IPS DF 6.9 (cell line): ENCODE data around the gene FAM216B.

Source experiments
- DNase-seq: peaks from one replicate; pipeline ENCODE4 v3.0.0-alpha.2; 2013; ENCODE audit warnings: low read depth, low spot score
- H3K27ac ChIP-seq: one replicate; pipeline ENCODE4 v1.5.1; 2013; ENCODE audit warnings: low read length, control low read depth
- H3K27me3 ChIP-seq: 2 replicates; pipeline ENCODE4 v1.6.1; 2013; ENCODE audit warnings: mild to moderate bottlenecking, low read length; ENCODE audit not compliant: control insufficient read depth, insufficient read depth
- H3K36me3 ChIP-seq: 2 replicates; pipeline ENCODE4 v1.6.1; 2013; ENCODE audit warnings: low read length; ENCODE audit not compliant: control insufficient read depth, insufficient read depth
- H3K4me1 ChIP-seq: 2 replicates; pipeline ENCODE4 v1.6.1; 2013; ENCODE audit warnings: low read length; ENCODE audit not compliant: control insufficient read depth, insufficient read depth
- H3K4me3 ChIP-seq: 2 replicates; pipeline ENCODE4 v1.5.1; 2013; ENCODE audit warnings: mild to moderate bottlenecking, low read length
- H3K9me3 ChIP-seq: 2 replicates; pipeline ENCODE4 v1.6.1; 2013; ENCODE audit warnings: low read length, inconsistent platforms; ENCODE audit not compliant: control insufficient read depth, insufficient read depth
- WGBS: extraction: QIAGEN DNeasy Blood & Tissue Kit; methylation state at CpG from one replicate; pipeline ENCODE4 v1.1.7; 2013; ENCODE audit warnings: mixed read lengths, missing lambda C conversion rate; ENCODE audit not compliant: insufficient read length, insufficient coverage; 5-methylcytosine and 5-hydroxymethylcytosine counted together

FAM216B gene

DNA sequence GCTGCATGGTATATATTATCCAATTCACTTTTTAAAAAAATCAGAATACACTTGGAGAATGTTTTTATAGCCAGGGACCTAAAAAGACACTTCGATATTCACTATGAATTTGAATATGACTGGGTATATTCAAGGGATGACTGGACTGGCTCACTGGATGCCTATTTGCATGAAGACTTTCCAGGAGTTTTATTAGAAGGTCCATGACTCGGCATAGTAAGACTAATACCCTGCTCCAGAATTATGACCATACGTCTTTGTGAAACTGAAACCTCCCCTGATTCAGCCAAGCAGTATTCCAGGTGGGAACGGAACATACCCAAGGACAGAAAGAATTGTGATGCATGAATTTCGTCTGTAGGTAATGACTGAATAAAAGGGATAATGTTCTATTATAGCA, 3.9 kb upstream of the FAM216B start:
- no peaks in the 10 kb centered on the region for H3K36me3 ChIP-seq
- DNase-seq = no peak
- no CpG with 5 or more reads among the region's 5 CpGs for WGBS
- no peaks in the 10 kb centered on the region for H3K27me3 ChIP-seq
- no peak overlapping the region for H3K27ac ChIP-seq
- H3K9me3 ChIP-seq = no peaks in the 10 kb centered on the region
- H3K4me1 ChIP-seq = no peaks in the 10 kb centered on the region
- no peak overlapping the region for H3K4me3 ChIP-seq

DNA sequence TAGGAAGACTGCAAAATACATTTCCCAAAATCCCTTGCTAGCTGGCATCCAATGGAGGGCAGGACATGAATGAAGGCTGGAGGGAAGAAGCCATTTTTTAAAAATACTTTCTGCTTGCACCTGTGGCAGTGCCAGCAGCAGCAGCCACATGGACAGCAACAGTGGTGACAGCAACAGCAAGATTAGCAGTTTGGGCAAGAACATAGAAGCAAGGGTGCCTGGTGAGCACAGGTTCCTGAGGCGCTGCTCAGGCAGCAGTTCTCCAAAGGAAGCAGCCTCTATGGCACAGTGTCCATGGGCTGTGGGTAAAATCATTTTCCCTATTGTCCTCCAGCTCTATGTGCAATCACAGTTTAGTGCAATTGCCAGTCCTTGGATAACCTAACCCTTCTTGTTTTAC, 1.3 kb upstream of the FAM216B start:
- H3K27ac ChIP-seq = no peak overlapping the region
- H3K27me3 ChIP-seq = no peaks in the 10 kb centered on the region
- no peak for DNase-seq
- no peaks in the 10 kb centered on the region for H3K36me3 ChIP-seq
- H3K4me3 ChIP-seq = no peak overlapping the region
- no peaks in the 10 kb centered on the region for H3K9me3 ChIP-seq
- H3K4me1 ChIP-seq = no peaks in the 10 kb centered on the region
- no CpG with 5 or more reads among the region's 1 CpG for WGBS

DNA sequence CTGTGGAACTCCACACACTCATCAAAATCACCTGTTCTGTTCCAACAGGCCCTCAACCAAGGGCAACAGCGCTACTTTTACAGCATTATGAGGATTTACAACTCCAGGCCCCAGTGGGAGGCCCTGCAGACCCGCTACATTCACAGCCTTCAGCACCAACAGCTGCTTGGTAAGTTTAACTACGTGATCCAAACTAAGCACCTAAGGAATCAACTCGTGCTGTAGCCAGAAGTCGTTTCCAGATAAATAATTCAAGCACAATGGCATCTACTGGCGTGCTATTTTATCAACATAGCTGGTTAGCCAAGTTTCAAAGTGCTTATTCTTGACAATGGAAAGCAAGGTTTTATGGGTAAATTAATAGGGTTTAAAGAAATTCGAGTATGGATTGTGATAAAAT, 5.3 kb downstream of the FAM216B start:
- DNase-seq = no peak
- Histone ChIP-seq H3K4me1 (no peaks in the 10 kb centered on the region), H3K36me3 (no peaks in the 10 kb centered on the region), H3K27ac (no peak overlapping the region), H3K4me3 (no peak overlapping the region), H3K27me3 (no peaks in the 10 kb centered on the region), H3K9me3 (no peaks in the 10 kb centered on the region)
- WGBS = 100% methylated on average over 1 of the region's 7 CpGs

DNA sequence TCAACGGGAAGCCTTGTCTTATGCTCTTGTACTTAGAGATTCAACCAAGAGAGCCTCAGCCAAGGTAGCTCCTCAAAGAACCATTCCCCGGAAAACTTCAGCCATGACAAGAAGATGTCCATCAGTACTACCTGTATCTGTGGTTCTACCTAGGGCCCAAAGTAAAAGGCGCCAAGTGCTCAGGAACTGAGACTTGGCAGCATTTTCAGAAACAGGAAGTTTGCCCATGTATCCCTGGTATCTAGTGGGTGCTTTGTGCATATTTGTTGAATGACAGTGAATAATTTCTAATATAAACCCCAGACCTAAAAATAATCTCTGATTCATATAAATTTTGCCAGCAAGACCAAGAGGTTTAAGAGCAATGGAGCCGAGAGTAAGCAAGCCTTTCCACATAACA, 7.2 kb downstream of the FAM216B start:
- no CpG with 5 or more reads among the region's 4 CpGs for WGBS
- Histone ChIP-seq H3K9me3 (no peaks in the 10 kb centered on the region), H3K27ac (no peak overlapping the region), H3K4me1 (no peaks in the 10 kb centered on the region), H3K27me3 (no peaks in the 10 kb centered on the region), H3K36me3 (no peaks in the 10 kb centered on the region), H3K4me3 (no peak overlapping the region)
- no peak for DNase-seq

DNA sequence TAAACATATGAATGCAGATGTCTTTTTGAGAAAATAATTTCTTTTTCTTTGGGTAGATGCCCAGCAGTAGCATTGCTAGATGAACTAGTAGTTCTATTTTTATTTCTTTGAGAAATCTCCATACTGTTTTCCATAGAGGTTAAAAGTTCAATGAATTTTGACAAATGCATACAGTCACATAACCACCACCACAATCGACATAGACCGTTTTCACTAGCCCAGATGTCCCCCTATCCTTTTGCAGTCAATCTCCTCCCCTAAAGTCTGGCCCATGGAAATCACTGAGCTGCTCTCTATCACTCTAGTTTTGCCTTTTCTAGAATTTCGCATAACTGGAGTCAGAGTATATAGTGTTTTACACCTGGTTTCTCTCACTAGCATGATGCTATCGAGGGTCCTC, 10.8 kb downstream of the FAM216B start:
- Histone ChIP-seq H3K4me3 (no peak overlapping the region), H3K27ac (no peak overlapping the region), H3K27me3 (no peaks in the 10 kb centered on the region), H3K36me3 (no peaks in the 10 kb centered on the region), H3K9me3 (no peaks in the 10 kb centered on the region), H3K4me1 (no peaks in the 10 kb centered on the region)
- no CpG with 5 or more reads among the region's 4 CpGs for WGBS
- DNase-seq = no peak

DNA sequence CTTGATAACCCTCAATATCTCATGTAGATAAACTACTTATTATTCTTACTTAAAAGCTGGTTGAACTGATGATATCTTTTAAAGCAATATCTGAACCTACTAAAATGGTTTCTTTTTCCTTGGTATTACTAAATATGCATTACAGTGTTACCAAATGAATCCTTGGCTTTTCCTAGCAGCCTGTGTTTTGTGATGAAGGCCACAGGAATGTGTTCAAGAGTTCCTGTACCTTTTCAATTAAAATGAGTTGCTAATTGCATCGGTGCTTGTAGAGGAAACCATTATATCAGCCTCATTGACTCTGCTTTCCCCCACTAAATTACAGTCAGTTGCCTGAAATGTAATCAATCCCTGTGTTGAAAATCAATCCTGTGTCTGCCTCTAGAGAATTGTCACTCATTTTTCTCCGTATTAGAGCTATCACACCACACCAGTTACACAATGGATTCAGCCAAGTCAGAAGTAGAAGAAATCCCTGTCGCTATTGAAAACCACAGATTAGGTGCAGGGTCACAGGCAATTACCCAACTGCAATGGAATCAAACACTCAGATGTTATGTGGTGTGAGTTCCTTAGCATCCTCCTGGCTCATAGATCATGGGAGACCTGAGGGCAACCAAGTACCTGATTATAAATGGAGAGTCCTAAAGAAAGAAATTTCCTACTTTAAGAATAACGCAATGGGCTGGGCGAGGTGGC, 13.3 kb downstream of the FAM216B start:
- no peak overlapping the region for H3K4me3 ChIP-seq
- no peaks in the 10 kb centered on the region for H3K27me3 ChIP-seq
- no peak for DNase-seq
- H3K36me3 ChIP-seq = no peaks in the 10 kb centered on the region
- WGBS = no CpG with 5 or more reads among the region's 5 CpGs
- H3K4me1 ChIP-seq = no peaks in the 10 kb centered on the region
- no peak overlapping the region for H3K27ac ChIP-seq
- no peaks in the 10 kb centered on the region for H3K9me3 ChIP-seq

DNA sequence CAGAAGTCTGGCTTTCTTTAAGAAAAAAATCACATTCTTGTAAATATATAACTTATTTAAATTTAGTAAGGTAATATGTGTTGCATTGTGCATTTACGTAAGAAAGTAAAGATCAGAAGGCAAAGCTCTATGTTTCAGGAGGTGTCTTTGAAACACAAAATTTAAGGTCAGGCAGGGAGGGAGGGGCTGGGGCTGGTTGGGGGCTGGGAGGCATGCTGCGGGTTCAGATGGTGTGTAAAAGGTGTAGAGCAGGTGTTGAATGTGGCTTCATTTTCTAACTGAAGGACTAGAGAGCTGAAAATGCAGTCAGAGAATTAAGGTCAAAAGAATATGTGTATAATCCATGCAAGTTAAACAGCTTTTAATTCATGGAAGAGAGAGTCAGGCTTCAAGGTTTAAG, 14.3 kb downstream of the FAM216B start:
- H3K4me3 ChIP-seq = no peak overlapping the region
- no peaks in the 10 kb centered on the region for H3K27me3 ChIP-seq
- DNase-seq = no peak
- no peaks in the 10 kb centered on the region for H3K4me1 ChIP-seq
- no peaks in the 10 kb centered on the region for H3K9me3 ChIP-seq
- no peak overlapping the region for H3K27ac ChIP-seq
- H3K36me3 ChIP-seq = no peaks in the 10 kb centered on the region
- no CpG with 5 or more reads among the region's 2 CpGs for WGBS

DNA sequence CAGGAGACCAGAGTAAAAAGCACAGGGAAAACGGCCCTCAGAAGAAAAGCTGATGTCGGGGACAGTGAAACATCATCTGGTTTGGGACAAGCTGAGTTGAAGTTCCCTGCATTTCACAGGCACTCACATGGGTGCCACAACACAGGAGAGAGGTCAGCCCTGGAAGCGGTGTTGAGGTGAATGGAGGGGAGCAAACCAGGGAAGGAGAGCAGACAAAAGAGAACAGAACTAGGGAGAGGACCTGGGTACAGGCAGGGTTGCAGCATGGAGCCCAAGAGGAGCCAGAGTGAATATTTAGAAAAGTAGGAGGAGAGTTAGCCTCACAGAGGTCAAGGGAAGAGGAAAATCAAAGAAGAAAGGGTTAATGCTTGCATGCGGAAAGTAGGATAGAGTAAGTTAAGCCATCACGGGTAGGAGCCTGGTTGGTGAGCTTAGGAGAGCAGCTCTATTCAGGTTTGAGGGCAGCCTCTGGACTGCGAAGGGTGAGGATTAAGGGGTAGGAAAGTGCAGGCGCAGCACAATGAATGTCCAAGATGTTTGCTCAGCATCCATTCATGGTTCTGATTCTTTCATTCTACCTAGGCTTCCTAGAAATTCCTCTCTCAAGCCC, 15.5 kb downstream of the FAM216B start:
- Histone ChIP-seq H3K4me3 (no peak overlapping the region), H3K27me3 (no peaks in the 10 kb centered on the region), H3K9me3 (no peaks in the 10 kb centered on the region), H3K27ac (no peak overlapping the region), H3K36me3 (no peaks in the 10 kb centered on the region), H3K4me1 (no peaks in the 10 kb centered on the region)
- no peak for DNase-seq
- WGBS = no CpG with 5 or more reads among the region's 7 CpGs

DNA sequence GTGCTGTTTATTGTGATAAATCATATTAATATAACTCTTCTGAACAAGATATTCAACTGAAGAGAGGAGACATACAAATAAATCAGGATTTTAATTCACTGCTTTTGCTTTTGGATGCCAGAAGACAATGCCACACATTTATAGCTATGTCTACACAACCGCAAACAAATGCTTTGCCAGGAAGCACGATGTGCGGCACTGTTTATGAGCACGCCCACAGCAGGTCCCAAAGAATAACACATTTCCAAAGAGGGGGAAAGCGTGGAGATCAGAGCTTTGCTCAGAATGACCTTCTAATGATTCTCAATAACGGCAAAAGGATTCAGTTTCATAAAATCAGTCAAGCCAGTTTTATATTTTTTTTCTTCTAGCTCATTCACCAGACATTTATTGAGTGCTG, 16.7 kb downstream of the FAM216B start:
- WGBS = no CpG with 5 or more reads among the region's 6 CpGs
- no peaks in the 10 kb centered on the region for H3K36me3 ChIP-seq
- H3K4me3 ChIP-seq = no peak overlapping the region
- no peaks in the 10 kb centered on the region for H3K9me3 ChIP-seq
- DNase-seq = no peak
- no peak overlapping the region for H3K27ac ChIP-seq
- no peaks in the 10 kb centered on the region for H3K27me3 ChIP-seq
- H3K4me1 ChIP-seq = no peaks in the 10 kb centered on the region

DNA sequence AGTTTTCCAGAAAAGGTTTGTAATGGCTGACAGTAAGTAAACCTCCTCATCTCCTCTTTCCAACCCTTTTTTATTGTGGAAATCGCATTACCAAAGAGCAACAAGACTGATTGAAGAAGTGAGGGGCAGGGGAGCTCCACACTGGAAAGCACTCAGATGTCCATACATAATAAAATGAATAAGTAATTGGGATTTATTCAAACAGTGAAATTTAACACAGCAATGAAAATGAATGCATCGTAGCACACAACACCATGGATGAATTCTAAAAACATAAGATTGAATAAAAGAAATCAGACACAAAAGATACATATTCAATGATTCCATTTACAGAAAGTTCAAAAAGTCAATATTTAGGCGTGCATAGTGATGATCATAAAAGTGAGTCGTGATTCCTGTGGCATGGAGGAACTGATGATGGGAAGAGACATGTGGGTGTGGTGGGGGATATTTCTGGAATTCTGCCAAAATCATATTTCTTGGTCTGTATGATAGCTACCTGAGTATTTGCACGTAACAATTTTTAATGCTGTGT, 18.8 kb downstream of the FAM216B start:
- Histone ChIP-seq H3K9me3 (no peaks in the 10 kb centered on the region), H3K4me3 (no peak overlapping the region), H3K4me1 (no peaks in the 10 kb centered on the region), H3K27ac (no peak overlapping the region), H3K36me3 (no peaks in the 10 kb centered on the region), H3K27me3 (no peaks in the 10 kb centered on the region)
- no peak for DNase-seq
- WGBS = no CpG with 5 or more reads among the region's 5 CpGs
